CD4-positive, alpha-beta T cell treated with Interferon alpha-2 for 1 hour (primary cell): ENCODE results near the gene LRRC37B.
"Not testable (repeated sequence)": the region's sequence is repeated elsewhere in the genome, so short reads cannot be mapped to it uniquely, and the experiment has no call there.

Experiments used
- DNase-seq, 2 donors: peaks; one replicate each; pipeline ENCODE4 v3.0.0-alpha.2; 2020 to 2022

Gene LRRC37B

DNA sequence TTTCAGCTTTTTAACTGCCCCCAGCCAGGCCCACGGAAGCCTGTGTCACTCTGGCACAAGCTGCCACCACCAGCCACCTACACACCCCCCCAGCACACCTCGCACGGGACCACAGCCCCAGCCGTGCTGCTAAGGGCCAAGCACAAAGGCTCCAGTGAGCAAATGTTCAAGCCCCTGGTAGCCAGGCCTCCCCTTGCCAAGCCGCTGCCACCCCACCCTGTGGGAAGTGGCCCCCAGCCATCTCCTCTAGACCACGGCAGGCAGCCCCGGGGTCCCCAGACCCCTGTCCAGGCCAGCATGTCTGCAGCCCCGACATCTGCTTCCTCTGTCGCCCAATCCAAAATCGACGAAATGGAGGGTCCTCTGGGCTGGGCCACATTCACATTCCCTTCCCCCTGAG lies 35.1 kb downstream of the LRRC37B start:
- not testable (repeated sequence) for DNase-seq

DNA sequence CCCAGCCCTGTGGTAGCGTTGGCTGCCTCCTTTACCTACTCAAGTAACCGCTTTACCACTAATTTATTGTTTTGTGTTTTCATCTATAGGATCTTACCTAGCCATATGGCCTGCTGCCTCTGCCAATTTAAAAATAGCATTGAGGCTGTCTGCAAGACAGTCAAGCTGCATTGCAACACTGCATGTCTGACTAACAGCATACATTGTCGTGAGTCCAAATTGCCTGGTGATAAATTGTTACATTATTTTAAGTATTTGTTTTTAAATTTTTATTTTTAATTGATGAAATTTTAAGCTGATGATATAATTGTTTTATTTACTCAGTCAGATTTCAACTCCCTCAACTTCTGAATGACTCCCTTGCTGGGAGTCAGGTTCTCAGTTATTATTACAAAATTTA lies 38.4 kb downstream of the LRRC37B start:
- not testable (repeated sequence) for DNase-seq

DNA sequence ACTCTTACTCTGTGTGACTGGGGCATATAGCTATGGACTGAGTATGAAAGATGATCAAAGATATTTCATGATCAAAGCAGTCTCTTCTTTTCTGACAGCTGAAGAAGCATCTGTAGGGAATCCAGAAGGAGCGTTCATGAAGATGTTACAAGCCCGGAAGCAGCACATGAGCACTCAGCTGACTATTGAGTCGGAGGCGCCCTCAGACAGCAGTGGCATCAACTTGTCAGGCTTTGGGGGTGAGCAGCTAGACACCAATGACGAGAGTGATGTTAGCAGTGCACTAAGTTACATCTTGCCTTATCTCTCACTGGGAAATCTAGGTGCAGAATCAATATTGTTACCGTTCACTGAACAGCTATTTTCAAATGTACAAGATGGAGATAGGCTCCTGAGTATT lies 40.5 kb downstream of the LRRC37B start:
- not testable (repeated sequence) for DNase-seq

GRCh38 chr17:32054985-32055384 lies 47.8 kb downstream of the LRRC37B start:
- not testable (repeated sequence) for DNase-seq

DNA sequence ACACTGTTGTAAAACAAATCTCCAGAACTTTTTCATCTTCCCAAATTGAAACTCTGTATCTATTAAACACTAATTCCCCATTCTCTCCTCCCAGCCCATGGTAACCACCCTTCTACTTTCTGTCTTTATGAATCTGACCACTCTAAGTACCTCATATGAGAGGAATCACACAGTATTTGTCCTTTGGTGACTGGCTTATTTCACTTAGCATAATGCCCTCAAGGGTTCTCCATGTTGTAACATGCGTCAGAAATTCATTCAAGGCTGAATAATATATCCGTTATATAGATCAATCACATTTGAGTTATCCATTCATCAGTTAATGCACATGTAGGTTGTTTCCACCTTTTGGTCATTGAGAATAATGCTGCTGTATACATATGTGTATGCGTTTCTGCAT lies 48.2 kb downstream of the LRRC37B start:
- DNase-seq = not testable (repeated sequence)

GRCh38 chr17:32056500-32056899 lies 49.3 kb downstream of the LRRC37B start:
- DNase-seq = not testable (repeated sequence)

DNA sequence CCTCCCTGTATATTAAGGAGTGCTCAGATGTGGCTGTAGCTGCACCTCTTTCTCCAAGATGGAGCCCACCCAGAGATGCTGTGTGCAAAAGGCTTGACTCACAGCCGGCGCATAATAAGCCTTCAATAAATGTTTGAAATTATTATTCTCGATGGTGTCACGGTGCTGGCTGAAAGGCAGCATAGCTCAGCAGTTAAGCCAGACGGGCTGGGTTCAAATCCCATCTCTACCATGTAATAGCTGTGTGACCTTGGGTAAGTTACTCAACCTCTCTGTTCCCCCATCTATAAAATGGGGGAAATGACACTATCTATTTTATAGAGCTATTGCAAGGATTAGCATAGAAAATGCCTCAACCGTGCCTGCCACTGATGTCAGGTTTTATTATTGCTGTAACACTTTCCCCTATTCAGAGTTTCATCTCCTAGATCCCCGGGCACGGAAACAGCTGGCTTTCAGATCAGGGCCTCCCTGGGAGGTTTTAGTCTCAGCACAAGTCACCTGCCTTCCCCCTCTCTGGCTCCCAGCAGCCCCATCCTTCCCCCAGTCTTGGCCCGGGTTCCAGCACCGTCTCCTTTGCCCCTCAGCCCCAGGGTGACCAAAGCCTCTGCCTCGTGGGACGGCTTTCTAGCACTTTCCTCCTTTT lies 50.4 kb downstream of the LRRC37B start:
- DNase-seq = not testable (repeated sequence)

- not testable (repeated sequence) for DNase-seq
Measured at GRCh38 chr17:32060695-32061094, 53.5 kb downstream of the LRRC37B start.

- not testable (repeated sequence) for DNase-seq
Measured at GRCh38 chr17:32061840-32062239, 54.7 kb downstream of the LRRC37B start.

DNA sequence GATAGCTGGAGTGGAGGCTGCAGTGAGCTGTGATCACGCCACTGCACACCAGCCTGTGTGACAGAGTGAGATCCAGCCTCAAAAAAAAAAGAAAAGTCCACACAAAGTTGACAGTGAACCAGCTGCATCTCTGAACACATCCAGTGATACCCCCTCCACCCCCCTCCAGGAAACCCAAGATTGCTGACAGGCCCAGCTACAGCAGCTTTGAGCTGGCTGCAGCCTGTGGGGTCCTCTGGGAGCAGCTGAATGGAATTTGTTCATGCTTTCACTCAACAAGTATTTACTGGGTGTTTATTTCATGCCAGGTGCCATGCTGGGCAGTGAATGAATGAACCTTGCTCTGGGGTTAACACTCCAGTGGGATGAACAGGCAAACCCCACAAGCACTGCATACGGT lies 56.9 kb downstream of the LRRC37B start:
- DNase-seq = not testable (repeated sequence)

- not testable (repeated sequence) for DNase-seq
Measured at GRCh38 chr17:32066123-32066680, 59.0 kb downstream of the LRRC37B start.

- DNase-seq = peak; percentile 61 to 76
Measured at GRCh38 chr17:32066863-32067642, 59.9 kb downstream of the LRRC37B start.

GRCh38 chr17:32069067-32069466 lies 61.9 kb downstream of the LRRC37B start:
- DNase-seq = not testable (repeated sequence)

DNA sequence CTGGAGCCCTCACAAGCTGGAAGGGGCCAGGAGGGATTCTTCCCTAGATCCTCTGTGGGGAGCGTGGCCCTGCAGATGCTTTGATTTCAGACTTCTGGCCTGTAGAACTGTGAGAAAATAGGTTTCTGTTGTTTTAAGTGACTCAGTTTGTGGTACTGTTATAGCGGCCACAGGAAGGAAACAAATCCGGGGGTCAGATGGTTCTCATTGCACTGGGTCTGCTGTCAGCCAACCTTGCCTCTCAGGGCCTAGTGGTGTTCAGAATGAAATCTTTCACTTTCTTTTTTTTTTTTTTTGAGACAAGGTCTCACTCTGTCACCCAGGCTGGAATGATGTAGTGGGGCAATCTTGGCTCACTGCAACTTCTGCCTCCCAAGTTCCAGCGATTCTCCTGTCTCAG lies 64.8 kb downstream of the LRRC37B start:
- peak in 1 of 2 donors; percentile 47 for DNase-seq

GRCh38 chr17:32073131-32073530 lies 65.9 kb downstream of the LRRC37B start:
- DNase-seq = not testable (repeated sequence)

DNA sequence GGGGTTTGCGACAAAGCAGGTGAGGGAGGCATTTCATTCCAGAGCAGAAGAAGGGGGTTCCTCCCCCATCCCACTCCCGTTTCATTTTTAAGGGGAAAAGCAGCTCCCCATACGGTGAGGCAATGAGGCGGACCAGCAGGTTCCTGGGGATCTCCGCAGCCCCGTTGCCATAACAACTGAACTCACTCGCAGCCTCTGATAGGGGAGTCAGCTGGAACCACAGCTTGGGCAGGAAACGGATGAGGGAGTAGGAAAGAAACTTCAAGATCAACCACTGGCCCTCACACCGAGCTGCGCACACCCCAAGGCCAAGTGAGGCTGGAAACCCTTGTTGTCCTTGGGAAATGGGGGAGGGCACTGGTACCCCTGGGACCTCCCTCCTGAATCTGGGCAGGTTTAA lies 72.6 kb downstream of the LRRC37B start:
- peak; percentile 82 to 89 for DNase-seq

DNA sequence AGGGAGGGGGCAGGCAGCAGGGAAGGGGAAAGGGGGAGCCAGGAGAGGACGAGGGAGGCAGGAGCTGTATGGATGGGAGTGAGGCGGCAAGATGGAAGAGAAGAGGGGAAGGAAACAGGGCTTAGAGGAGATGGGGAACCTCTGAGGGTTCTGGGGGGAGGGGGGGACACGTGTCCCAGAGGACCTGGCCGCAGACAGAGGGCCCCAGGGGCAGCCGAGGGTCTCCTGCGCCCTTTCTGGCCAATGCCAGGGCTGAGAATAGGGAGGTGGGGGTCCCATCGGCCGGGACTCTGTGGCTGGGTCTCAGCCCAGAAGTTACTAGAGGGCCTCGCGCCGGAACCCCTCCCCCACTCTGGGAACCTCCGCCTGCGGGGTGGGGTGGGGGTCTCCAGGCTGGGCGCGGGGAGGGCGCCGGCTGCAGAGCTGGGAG lies 76.4 kb downstream of the LRRC37B start:
- DNase-seq = not testable (repeated sequence)

DNA sequence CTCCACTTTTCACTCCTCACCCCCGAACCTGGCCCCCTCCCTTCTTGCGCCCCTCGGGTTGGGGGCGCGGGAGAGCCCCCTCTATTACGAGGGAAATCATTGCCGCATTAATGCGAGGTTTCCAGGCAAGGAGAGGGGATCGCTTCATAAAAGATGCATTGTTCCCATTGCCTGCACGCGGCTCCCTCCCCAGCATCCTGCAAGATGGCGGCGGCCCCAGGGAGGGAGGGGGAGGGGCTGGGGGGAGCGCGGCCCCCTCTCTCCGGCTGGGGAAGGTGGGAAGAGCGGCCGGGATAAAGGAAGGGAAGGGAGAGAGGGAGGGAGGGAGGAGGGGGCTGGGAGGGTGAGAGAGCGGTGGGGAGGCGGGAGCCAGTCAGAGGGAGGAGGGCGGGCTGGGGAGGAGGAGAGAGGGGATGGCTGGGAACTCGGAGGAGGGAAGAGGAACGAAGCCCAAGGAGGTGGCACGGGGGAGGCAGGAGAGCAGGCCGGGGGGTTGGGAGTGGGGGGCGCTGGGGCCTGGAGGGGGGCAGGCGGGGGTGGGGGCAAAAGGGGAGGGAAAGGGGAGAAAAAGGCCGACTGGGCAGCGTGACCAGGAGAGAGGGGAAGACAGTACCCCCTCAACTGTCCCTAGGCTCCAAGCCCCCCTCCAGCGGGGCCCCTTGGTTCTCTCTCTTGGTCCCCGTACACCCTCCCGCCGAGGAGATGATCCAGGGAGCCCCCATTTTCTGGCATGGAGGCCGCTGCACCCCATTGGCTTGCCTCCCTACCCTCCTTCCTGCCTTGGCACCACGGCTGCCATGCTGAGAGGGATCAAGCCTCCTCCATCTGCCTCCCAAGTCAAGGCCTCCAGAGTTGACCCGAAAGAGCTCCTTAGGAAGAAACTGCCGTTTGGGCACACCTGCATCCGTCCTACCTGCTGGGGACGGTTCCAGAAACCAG lies 77.1 kb downstream of the LRRC37B start:
- DNase-seq = not testable (repeated sequence)

GRCh38 chr17:32084942-32085829 lies 78.0 kb downstream of the LRRC37B start:
- DNase-seq = not testable (repeated sequence)

GRCh38 chr17:32086833-32087232 lies 79.7 kb downstream of the LRRC37B start:
- DNase-seq = not testable (repeated sequence)

DNA sequence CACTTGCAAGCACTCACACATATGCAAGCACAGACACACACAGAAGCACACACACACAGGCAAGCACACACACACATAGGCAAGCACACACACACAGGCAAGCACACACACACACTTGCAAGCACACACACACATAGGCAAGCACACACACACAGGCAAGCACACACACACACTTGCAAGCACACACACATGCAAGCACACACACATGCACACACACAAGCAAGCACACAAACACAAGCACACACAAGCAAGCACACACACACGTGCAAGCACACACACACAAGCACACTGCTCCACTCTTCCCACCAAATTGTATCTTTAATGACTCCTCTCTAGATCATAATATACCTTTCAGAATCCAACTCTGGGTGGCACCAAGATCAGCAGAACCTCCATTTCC lies 84.9 kb downstream of the LRRC37B start:
- DNase-seq = not testable (repeated sequence)

DNA sequence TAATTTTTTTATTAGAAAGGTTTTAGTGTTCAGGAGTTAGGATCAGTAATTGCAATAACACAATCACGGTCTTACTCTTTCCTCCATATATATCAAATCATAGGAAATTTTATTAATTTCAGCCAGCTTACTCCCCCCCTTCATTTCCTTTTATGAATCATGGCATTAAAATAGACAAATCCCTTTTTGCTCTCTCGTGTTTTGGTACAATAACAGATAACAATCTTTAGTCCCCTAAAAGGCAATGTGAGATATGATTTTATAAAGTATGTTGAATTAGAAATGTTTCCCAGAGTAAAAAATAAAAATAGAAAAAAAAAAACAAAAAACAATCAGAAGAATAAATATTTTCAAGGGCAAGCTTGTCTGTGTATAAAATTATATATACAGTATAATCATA lies 92.5 kb downstream of the LRRC37B start:
- DNase-seq = no peak
